Measurements from ENCODE around the gene LRRC75A.

- TF ChIP-seq CTCF (IDR thresholded peaks at IDR 0.05) (no peak), REST (IDR thresholded peaks at IDR 0.05; ENCODE audit: insufficient read depth in 1 of 2, low read depth in 2 of 2, low read length in 1 of 2) (no peak), POLR2AphosphoS5 (IDR thresholded peaks at IDR 0.05; ENCODE audit: low read depth, low read length) (no peak), TCF7L2 (IDR thresholded peaks at IDR 0.05; ENCODE audit: low read depth, low read length) (no peak), SIN3A (IDR thresholded peaks at IDR 0.05; ENCODE audit: borderline replicate concordance, insufficient read depth, low read depth, low read length) (no peak)
Observed at GRCh38 chr17:16491131-16491702, 776 bp downstream of the LRRC75A start.

Data from Panc1 (cell line).